Stimulated activated CD8-positive, alpha-beta memory T cell treated with anti-CD3 and anti-CD28 coated beads, Interleukin-7, amount 100 ng/mL, for 48 hours (primary cell): Measurements from ENCODE around the gene SLC6A3.
A peak's percentile ranks its signal among the peaks of the same experiment; 100 is the strongest.

Source experiments
- DNase-seq, 2 donors: peaks; one replicate each; pipeline ENCODE4 v3.0.0-alpha.2; 2020; ENCODE audit warnings: low read depth in 1 of 2; ENCODE audit errors: extremely low read depth in 1 of 2

The SLC6A3 gene

GRCh38 chr5:1356873-1357787, 88.1 kb downstream of the SLC6A3 start:
- DNase-seq: no peak

GRCh38 chr5:1354576-1354975, 90.7 kb downstream of the SLC6A3 start:
- DNase-seq: no peak

DNA sequence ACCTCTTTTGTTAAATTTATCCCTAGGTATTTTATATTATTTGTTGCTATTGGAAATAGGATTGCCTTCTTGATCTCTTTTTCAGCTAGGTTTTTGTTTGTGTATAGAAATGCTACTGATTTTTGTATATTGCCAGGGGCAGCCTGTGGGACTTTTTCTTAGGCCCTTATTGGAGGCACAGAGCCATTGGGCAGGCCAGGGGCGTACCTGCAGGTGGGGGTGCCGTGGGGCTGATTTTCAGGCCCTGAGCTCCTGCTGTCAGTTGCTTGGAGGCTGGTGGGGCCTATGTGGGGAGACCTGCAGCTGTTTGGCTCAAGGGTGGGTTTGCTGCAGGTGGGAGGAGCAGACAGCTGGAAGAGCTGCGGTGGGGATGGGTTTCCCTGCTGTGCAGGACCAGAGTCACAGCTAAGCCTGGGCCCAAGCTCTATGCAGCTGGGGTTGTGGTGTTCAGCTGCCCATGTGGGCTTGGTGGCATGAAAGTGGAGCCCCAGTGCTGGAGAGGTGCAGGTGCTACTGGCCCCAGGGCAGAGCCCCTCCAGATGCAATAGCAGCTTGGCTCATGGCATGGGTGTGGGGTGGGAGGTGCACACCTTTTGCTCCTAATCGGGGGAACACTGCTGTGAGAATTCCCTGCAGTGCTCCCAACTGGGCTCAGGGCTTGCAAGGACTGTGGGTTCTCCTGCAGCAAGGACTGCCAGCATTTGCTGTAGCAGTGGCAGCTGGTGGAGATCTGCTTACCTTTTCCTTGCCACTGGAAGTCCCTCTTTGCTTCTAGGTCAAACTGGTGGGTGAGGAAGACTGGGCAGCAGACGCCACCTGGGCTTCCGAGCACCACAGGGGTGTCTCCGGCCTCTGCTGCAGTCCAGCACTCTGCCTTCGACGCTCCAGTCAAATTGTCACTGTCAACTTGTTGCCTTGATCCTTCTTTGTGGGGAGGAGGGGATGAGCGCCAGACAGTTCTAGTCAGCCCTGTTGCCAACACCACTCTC, 92.7 kb downstream of the SLC6A3 start:
- no peak for DNase-seq

DNA sequence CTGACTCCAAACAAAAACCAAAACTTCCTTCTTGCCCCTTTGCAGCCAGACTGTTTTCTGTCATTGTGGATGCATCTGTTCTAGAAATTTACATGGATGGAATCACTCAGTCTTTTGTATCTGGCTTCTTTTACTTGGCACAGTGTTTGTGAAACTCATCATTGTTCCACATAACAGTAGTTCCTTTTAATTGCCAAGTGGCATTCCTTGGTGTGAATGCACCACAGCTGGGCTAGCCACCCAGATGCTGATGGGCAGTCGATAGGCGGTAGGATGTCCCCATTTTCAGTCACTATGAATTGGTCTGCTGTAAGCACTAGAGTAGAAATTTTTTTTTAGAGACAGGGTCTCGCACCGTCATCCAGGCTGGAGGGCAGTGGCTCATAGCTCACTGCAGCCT, 94.1 kb downstream of the SLC6A3 start:
- no peak for DNase-seq

- no peak for DNase-seq
These were observed 96.0 kb downstream of the SLC6A3 start for GRCh38 chr5:1349246-1349645.

DNA sequence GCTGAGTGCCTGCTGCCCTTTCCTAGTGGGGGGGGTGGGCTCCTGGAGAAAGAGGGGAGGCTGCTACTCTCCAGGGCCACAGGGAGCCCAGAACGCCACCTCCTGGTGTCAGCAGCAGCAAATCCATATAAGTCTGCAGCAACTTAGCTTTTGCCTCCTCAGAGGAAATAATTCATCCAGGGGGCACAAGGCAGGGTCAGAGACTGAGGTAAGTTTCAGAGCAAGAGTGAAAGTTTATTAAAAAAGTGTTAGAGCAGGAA, 96.3 kb downstream of the SLC6A3 start:
- DNase-seq: no peak

GRCh38 chr5:1347571-1347970, 97.7 kb downstream of the SLC6A3 start:
- no peak for DNase-seq

DNA sequence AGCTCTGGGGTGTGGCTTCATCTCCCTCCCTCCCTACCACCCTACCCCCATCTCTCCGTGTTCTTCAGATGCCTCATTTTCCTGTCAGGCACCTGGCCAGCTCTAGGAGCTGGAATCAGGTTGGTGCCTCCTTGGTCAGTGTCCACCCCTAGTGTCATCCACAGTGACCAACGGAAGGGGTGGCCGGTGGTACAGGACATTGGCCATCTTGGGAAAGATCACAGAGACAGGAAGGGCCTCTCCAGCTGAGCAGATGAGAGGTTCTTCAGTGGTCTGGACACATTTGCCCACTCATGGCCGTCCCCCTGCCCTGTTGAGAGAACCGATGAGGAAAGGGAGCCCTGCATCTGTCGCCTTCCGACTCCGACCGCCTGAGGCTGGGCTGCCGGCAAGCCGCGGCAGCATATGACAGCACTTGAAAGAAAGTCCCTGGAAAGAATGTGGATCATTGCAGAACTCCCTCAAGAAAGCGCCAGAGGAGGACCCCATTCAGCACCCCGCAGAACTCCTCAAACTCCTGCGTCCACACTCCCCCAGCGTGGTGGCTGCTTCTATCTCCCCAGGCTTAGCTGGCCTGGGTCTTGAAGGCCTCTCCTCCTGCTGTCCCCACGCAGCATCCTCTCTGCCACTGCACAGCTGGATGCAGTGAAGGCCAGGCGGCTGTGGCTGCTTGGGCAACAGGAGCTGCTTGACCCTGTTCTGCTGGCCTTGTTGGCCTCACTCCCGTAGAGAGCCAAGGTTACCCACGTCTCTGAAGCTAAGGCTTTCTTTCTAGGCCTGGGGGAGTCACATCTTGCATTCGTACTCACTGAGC, 98.4 kb downstream of the SLC6A3 start:
- DNase-seq: no peak

GRCh38 chr5:1345876-1346626, 99.2 kb downstream of the SLC6A3 start:
- DNase-seq: no peak

DNA sequence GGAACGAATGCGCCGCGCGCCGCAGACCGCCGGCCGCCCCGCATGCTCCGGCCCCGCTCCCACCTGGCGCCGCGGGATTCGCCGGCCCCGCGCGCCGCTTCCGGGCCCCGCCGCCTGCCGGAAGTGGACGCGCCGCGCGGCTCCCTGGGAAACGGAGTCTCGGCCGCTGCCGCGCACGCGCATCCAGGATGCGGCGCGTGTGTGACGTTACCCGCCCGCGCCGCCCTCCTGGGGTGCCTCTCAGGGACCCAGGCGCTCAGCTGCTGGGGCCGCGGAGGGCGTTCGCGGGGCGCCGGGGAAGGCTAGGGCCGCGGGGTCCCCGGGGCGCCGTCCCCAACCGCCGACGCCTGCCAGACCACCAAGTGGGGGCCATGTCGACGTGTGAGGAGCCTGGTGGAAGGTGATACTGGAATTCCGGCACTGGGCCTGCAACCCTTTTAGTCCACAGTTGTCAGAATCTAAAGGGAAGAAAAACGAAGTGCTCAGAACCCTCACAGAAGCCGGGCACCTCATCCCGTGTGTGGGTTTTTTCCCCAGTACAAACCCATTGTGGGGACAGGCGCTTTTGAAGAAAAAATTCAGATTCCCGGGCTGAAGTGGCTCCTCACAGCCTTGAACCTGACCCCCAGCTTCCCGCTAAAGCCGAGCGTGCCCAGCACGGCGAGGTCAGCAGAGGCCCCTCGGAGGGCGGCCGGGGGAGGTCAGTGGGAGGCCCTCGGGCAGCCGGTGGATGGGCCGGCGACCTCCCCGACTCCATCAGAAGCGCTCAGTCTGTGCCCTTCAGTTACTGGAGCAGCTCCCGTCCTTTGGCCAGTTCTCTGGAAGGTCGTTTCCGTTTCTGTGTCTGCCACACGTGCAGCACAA, 100.0 kb downstream of the SLC6A3 start, which contains the start of gene CLPTM1L:
Gene CLPTM1L (minus strand): TSS at position 125 of the 864 bp plus-strand sequence. CDS start 258 bp downstream, outside the sequence.
- DNase-seq: peak; percentile 66 to 76

DNA sequence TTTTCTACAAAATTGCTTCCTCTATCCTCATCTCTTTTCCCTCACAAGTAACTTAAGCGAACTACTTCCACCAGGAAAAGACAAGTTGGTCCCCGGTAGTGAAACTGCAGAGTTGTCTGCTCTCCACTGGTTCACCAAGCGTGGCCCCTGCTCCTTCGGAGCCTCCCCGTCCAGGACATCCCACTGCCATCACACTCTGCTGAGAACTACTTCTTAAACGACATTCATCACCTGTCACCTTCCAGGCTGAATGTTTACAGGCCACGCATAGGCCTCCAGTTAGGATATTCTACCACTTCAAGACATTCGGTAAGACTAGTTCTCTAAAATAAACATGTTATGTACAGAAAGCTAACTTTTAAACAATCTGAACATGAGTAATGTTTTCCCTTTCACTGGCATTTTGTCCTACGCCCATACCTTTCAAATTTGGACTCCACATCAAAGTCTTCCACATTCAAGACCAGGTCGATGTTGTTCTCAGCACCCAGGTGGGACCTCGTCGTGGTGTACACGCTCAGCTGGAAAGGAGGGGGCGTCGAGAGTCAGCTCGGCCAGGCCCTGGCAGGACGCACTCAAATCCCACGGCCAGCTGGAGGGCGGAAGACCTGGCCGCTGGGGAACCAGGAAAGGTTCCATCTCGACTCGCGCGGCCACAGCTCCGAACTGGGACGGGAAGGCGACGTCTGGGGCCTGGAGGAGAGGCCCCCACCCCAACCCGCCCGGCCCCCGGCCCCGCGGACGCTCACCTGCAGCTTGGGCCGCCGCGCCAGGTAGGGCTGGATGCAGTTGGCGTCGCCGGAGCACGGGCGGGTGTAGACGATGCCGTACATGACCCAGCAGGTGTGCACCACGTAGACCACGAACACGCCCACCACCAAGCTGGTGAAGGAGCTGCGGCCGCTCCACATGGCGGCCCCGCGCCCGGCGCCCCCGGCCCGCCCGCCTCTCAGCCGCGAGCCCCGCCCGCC, 101.0 kb downstream of the SLC6A3 start:
- DNase-seq: no peak

DNA sequence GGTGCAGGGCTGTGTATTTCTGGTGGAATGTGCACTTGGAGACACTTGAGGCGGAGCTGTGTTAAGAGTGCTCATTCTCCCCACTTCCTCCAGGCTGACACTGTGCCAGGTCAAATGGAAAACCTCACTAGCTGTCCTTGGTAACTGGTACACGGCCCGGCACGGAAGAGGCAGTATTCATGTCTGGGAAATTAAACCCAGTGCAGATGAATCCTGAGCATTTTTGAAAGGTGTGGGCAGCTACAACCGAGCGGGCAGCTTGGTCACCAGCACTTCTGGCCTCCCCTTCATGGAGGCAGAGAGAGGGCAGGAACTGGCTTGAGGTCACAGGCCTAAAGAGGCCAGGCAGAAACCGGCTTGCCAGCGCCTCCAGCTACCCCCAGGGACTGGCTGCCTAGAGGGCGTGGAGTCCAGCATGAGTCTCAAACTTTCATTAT, 101.9 kb downstream of the SLC6A3 start:
- DNase-seq: no peak
